ENCODE measurements around the gene RAB27A.
"Not testable (repeated sequence)": the region's sequence is repeated elsewhere in the genome, so short reads cannot be mapped to it uniquely, and the experiment has no call there.

The RAB27A gene

DNA sequence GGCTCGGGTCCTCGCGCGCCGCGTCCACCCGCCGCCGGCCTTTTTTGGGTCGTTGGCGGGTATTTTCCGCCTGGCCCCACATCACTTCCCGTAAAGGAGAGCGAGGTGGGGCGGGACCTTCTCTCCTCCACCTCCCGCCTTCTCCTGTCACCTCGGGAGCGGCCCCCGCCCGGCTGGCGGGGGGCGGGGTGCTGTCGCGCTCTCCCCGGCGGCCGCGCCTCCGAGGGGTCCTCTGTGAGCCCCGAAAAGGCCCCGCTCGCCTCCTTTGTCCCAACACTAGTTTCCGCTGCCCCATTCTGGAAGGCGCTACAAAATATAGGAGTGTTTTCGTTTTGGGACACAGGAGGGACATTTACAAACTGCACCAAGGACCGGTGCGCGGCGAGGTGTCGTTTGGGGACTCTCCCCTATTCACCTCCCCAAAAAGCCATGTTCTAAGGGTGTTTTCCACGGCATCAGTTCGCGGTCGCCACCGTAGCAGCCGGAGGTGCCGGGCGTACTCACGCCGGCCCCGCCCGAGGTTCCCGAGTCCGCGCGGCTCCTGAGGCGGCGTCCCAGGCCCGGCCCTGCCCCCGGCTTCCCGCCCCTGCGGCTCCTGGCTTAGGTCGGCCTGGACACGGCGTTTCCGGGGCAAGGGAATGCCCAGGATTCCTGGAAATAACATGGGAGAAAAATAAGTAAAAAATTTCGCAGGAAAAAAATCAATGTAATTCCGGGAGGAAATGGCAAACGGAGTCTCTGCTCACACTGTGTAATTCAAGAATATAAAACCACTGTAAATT lies at the start of gene RAB27A:
Gene RAB27A, minus strand, starts transcription at position 68 of the 782 bp plus-strand sequence. CDS start 54,879 bp downstream, outside the sequence.
- peak; percentile 67 for DNase-seq (ENCODE audit: low read depth)

DNA sequence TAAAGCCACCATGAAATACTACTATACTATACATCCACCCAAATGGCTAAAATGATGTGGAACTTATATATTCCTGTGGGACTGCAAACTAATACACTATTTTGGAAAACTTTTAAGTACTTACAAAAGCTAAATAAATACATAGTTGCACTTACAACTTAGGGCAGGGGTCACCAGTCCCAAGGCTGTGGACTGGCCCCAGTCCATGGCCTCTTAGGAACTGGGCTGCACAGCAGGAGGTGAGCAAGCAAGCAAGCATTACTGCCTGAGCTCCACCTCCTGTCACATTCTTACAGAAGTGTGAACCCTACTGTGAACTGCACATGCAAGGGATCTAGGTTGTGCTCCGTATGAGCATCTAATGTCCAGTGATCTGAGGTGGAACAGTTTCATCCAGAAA lies 47.5 kb upstream of the RAB27A start:
- no peak for DNase-seq (ENCODE audit: low read depth)

DNA sequence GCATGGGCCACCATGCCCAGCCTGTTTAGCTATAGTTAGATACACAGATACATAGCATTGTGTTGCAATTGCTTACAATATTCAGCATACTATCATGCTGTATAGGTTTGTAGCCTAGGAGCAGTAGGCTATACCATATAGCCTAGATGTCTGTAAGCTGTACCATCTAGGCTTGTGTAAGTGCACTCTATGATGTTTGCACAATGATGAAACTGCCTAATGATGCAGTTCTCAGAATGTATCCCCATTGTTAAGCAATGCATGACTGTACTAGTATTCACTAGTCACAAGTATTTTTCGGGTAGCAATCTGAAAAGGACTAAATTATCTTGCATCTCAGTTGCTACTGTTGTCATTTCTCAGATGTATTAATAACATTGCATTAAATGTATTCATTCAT lies 45.4 kb upstream of the RAB27A start:
- no peak for DNase-seq (ENCODE audit: low read depth)

DNA sequence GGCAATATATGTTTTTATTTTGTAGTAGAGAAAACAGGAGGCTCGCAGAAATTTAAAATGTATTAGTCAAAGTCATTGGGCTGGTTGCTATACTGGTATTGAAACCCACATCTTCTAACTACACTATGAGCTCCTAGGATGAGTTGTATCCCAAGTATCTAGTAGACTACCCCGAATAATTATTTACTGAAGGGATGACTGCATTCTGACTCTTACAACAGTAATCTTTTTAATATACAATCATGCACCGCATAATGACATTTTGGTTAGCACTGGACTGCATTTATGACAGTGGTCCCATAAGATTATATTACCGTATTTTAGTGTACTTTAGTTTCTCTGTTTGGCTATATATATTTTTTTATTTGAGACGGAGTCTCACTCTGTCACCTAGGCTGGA lies 44.8 kb upstream of the RAB27A start:
- no peak for DNase-seq (ENCODE audit: low read depth)

- DNase-seq (ENCODE audit: low read depth) = no peak
Measured at GRCh38 chr15:55327387-55327786, 37.8 kb upstream of the RAB27A start.

DNA sequence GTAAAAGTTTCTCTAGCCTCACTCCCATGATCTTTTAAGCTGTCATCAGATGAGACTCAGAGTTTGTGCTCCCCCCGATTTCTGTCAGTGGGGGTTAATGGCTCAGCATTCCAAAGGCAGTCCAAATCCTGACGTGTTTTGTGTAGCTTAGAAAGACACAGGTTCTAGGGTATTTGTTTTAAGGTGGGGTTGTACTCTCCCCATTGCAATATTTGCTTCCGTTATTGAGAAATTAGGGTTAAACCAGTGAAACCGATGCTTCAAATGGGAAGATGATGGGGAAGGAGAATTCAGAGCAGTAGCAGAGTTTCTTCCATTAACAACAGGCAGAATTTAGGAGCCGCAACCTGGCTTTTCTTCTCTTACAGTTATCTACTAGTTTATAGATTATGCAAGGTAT lies 32.9 kb upstream of the RAB27A start:
- DNase-seq (ENCODE audit: low read depth) = no peak

GRCh38 chr15:55320963-55321362 lies 31.4 kb upstream of the RAB27A start:
- DNase-seq (ENCODE audit: low read depth) = no peak

DNA sequence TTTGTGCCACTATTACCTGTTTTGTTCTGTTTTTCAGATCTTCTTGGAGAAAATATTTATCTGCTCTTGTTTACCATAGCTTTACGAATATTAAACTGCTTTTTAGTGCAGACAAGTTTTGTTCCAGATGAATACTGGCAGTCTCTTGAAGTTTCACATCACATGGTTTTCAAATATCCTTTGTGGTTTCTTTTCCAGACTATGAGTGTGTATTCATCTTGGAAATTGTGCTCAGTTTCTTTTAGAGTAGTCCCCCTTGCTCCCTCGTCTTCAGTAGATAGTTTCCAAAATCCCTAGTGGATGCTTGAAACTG lies 30.6 kb upstream of the RAB27A start:
- DNase-seq (ENCODE audit: low read depth) = no peak

- DNase-seq (ENCODE audit: low read depth) = no peak
Measured at GRCh38 chr15:55319537-55320237, 30.1 kb upstream of the RAB27A start.

DNA sequence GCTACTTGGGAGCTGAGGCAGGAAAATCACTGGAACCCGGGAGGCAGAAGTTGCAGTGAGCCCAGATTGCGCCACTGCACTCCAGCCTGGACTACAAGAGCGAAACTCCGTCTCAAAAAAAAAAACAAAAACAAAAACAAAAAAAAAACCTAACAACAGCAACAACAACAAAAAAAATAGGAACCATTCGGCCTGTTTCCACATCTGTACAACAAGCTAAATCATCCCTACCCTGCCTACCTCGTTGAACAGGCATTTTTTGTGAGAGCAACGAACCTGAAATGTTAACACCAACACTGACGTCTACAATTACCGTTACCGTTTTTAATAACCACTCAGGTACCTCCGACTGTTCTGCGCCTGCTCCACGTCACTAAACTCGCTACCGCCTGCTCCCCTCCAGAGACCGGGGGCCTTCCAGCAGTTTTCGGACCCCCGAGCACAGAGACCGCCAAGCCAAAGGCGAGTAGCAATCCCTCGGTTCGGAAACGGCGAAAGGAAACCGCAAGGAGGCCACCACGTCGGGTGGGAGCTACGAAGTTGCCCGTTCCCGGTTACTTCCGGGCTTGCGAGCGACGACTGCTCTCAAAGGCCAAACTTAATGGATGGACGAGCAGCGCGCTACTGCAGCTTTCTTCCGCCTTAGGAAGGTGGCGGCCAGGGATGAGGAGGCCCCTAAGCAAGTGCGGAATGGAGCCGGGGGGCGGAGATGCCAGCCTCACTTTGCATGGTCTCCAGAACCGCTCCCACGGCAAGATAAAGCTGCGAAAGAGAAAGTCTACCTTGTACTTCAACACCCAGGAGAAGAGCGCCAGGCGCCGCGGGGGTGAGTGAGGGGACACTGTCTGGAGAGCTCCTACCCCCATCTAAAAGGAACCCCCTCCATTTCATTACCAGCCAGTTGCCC lies 29.2 kb upstream of the RAB27A start, which contains the start of the genes PIGB and PIGBOS1:
Gene PIGB, plus strand, starts transcription at position 635 of the 907 bp plus-strand sequence. Its CDS starts 29 bp downstream, at position 664.
Gene PIGBOS1, minus strand, starts transcription at position 536 of the 907 bp plus-strand sequence. CDS start 1,331 bp downstream, outside the sequence.
- peak; percentile 59 for DNase-seq (ENCODE audit: low read depth)

GRCh38 chr15:55302801-55303200 lies 13.2 kb upstream of the RAB27A start:
- not testable (repeated sequence) for DNase-seq (ENCODE audit: low read depth)

DNA sequence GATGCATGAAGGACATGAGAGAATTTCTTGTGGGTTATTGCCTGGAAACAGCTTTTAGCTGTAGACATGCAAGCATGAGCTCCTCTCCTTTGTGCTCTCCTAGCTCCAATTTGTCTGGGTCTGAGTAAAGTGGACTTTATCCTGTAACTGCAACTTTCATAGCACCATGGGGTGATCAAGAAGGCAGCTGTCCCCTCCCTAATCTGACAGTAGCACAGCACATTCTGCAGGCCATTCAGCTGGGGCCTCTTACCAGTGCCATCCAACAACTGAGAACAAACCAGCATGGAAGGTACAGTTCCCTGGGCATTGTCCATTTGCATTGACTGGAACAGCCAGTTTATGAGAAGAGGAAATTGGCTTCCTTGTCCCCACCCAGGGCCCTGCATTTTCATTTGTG lies 7.7 kb upstream of the RAB27A start:
- no peak for DNase-seq (ENCODE audit: low read depth)

GRCh38 chr15:55290528-55291057 lies 980 bp upstream of the RAB27A start:
- peak; percentile 73 for DNase-seq (ENCODE audit: low read depth)

- no peak for DNase-seq (ENCODE audit: low read depth)
Measured at GRCh38 chr15:55289011-55289745, 435 bp downstream of the RAB27A start.

DNA sequence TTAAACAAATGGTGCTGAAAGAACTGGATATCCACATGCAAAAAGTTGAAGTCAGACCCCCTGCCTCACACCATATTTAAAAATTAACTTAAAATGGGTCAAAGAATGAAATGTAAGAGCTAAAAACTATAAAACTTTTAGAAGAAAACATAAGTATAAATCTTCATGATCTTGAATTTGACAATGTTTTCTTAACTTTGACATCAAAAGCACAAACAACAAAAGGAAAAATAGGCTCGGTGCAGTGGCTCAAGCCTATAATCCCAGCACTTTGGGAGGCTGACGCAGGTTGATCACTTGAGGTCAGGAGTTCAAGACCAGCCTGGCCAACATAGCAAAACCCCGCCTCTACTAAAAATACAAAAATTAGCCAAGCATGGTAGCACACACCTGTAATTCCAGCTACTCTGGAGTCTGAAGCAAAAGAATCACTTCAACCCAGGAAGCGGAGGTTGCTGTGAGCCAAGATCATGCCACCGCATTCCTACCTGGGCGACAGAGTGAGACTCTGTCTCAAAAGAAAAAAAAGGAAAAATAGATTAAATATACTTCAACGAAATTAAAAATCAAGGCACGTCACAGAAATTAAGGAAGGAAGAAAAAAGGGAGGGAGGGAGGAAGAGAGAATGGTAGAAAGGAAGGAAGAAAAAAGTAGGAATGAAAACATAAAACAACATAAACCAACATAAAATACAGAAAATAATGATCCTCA lies 1.5 kb downstream of the RAB27A start:
- DNase-seq (ENCODE audit: low read depth) = no peak

- not testable (repeated sequence) for DNase-seq (ENCODE audit: low read depth)
Measured at GRCh38 chr15:55286442-55287189, 3.0 kb downstream of the RAB27A start.

DNA sequence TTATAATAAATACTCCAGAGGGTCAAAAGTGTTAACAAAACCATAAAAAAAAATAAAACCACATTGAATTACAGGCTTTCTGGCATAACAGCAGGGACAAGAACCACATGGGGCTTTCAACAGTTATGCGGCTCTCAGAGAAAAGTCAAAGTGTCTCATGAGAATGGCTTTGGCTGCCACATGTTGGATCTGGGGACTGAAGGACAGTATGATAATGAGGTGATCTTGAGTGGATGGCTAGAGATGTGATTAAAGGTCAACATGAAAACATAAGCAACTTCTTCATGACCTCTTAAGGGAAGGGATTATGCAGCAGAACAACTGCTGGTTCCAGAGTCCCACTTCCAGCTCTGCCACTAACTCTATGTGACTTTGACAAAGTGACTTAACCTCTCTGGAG lies 5.2 kb downstream of the RAB27A start:
- no peak for DNase-seq (ENCODE audit: low read depth)

DNA sequence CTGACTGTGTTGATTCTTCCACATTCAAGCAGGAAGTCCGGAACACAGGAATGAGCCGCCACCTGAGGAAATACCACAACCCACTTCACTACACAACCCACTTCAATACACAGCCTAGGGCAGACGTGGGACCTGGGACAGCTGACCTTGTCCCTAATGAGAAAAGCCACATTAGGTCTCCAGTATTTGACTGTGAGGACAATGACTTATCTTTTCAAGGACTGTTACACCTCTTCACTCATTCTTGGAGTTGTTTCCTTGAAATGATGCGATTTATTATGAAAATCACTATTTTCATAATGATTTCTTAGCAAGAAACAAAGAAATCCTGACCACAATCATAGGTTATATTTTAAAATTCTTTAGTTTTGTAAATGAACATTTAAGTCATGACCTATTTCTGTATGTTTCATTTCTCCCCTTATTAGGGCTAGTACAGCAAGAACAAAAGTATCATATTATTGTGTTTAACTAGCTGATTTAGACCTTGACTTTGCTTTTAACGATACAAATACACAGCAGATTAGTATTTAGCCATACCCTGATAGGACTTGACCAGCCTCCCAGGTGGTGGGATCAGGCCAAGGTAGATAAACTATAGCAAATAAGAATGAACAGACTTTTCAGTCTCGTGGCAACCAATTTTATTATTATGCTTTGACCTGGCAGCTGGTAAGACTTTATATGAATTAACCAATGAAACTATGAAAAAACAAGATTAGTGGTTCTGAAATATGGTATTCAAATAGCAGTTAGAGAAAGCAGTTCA lies 6.0 kb downstream of the RAB27A start:
- no peak for DNase-seq (ENCODE audit: low read depth)

GRCh38 chr15:55282284-55282833 lies 7.3 kb downstream of the RAB27A start:
- no peak for DNase-seq (ENCODE audit: low read depth)

Data from stimulated activated CD8-positive, alpha-beta memory T cell treated with anti-CD3 and anti-CD28 coated beads, Interleukin-12 subunit alpha, Interleukin-12 subunit beta, amount 100 ng/mL, for 4 hours (primary cell).